Thyroid gland (tissue), 4 donors: ENCODE data around the gene PNKD. TPM values are rescaled to one million over a fixed set of nuclear protein-coding genes. Genes with fewer than 3 reads are reported as not detected.

Source experiments
- DNase-seq, 2 donors: peaks; one replicate each; pipeline ENCODE4 v3.0.0-alpha.2; 2019
- H3K27ac ChIP-seq, 3 donors: fragments of 200-600 bp; sonication (generic); 1 replicate in 2 of 3; 2 replicates in 1 of 3; pipeline ENCODE4 v1.5.1; 2016 to 2019; ENCODE audit warnings: mild to moderate bottlenecking in 1 of 3, moderate library complexity in 1 of 3
- H3K27me3 ChIP-seq: fragments of 200-600 bp; sonication (generic); one replicate; pipeline ENCODE4 v1.5.1; 2019
- H3K36me3 ChIP-seq, 2 donors: fragments of 200-600 bp; sonication (generic); one replicate each; pipeline ENCODE4 v1.5.1; 2016 to 2019
- H3K4me1 ChIP-seq, 2 donors: fragments of 200-600 bp; sonication (generic); one replicate each; pipeline ENCODE4 v1.5.1; 2017 to 2019
- H3K4me3 ChIP-seq, 3 donors: fragments of 200-600 bp; sonication (generic); replicated peaks in 1 of 3; 1 replicate in 2 of 3; 2 replicates in 1 of 3; pipeline ENCODE4 v1.5.1; 2016; ENCODE audit warnings: mild to moderate bottlenecking in 1 of 3
- H3K9me3 ChIP-seq: fragments of 200-600 bp; sonication (generic); one replicate; pipeline ENCODE4 v1.5.1; 2017
- POLR2A ChIP-seq, 2 donors: fragments of 450-650 bp; IDR thresholded peaks; one replicate each; pipeline ENCODE4 v1.6.1; 2017; ENCODE audit warnings: antibody characterized with exemption in 2 of 2, mild to moderate bottlenecking in 2 of 2, moderate library complexity in 1 of 2
- WGBS, 2 donors: methylation state at CpG; one replicate each; pipeline ENCODE4 v1.1.5; 2017; 5-methylcytosine and 5-hydroxymethylcytosine counted together
- intact Hi-C: fragments of 100-400 bp; cut with DNase I; formaldehyde crosslinking; loops from one replicate; pipeline ENCODE4 v1.15.1; 2023
- total RNA-seq, 4 donors: library from RNA; depleted of rRNA; stranded (reverse); fragments of >200 nt; gene quantifications; one replicate each; pipeline ENCODE4 v1.2.3, GENCODE V29; 2016
- TF ChIP-seq, protein P1 (sequence below), 6 experiments: fragments of 200-600 bp in 3 of 6; fragments of 450-650 bp in 3 of 6; sonication (generic) in 3 of 6; IDR thresholded peaks; one replicate each; pipeline ENCODE4 v1.5.1; 2016 to 2019; ENCODE audit warnings: antibody characterized with exemption in 6 of 6, mild to moderate bottlenecking in 2 of 6, inconsistent platforms in 1 of 6, moderate library complexity in 1 of 6

PNKD gene
- total RNA-seq, 4 donors from 2014 or later, result 57.0 to 110 (median 81.8) TPM

DNA sequence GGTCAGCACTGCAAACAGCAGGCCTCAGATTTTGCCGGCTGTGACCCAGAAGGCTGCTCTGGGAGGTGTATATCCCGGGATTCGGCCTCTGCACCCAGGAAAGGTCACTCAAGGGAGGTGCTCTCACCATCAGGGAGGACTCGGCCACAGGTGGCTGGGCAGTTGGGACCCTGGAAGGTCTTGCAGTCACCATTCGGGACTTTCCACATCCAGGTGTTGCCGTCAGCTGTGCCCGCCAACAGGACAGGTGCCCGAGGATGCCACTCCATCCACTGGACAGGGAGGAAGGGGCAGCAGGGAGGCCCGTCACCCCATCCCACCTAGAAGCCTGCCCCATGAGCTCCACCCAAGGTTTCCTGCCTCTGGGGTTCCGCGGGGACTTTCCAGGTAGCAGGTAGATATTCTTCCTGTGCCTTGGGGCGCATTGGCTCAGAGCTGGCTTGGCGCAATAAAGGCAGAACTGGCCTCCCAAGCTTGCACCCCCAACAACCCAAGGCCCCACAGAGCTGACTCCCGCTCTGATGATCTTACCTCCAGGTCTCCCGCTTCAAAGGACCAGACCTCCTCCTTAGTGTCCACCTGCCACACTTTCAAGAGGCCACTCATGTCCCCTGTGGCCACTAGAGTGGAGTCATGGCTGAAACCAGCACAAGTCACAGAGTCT, 3.9 kb upstream of the PNKD start:
- intact Hi-C loops, result loop anchor here (10.0 kb wide), 2 partner anchors 52 to 298 kb away; partner anchors contain the start of genes ARPC2, CNOT9 and USP37
- no peak for DNase-seq
- Histone ChIP-seq H3K27ac (no peak overlapping the region), H3K9me3 (no peaks in the 10 kb centered on the region), H3K4me1 (peaks cover 13 to 17% of the 10 kb centered on the region in 2 donors), H3K36me3 (peaks cover 34 to 35% of the 10 kb centered on the region in 2 donors), H3K4me3 (no peak overlapping the region), H3K27me3 (no peaks in the 10 kb centered on the region)
- no peak for TF ChIP-seq POLR2A (IDR thresholded peaks at IDR 0.05)
- TF ChIP-seq, protein P1, sequence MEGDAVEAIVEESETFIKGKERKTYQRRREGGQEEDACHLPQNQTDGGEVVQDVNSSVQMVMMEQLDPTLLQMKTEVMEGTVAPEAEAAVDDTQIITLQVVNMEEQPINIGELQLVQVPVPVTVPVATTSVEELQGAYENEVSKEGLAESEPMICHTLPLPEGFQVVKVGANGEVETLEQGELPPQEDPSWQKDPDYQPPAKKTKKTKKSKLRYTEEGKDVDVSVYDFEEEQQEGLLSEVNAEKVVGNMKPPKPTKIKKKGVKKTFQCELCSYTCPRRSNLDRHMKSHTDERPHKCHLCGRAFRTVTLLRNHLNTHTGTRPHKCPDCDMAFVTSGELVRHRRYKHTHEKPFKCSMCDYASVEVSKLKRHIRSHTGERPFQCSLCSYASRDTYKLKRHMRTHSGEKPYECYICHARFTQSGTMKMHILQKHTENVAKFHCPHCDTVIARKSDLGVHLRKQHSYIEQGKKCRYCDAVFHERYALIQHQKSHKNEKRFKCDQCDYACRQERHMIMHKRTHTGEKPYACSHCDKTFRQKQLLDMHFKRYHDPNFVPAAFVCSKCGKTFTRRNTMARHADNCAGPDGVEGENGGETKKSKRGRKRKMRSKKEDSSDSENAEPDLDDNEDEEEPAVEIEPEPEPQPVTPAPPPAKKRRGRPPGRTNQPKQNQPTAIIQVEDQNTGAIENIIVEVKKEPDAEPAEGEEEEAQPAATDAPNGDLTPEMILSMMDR (IDR thresholded peaks at IDR 0.05), result no peak
- 96 to 98% methylated on average over 8 to 13 of the region's 15 CpGs for WGBS, 2 donors

DNA sequence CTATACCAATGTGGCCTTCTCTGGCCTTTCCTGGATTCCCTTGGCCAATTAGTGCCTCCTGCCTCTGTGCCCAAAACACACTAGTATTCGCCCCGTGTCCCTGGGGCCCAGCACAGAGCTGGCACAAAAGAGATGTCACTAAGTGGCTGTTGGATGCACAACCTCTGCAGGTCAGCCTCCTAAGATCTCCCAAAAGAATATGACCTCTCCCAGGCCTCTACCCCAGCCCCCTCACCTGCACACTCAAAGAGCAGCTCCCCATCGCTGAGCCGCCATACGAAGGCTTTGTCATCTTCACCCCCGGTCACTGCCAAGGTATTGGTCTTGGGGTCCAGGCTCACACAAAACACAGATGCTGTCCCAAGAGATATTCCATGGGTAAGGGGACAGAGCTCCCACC, 3.1 kb upstream of the PNKD start:
- peaks cover 22 to 24% of the 10 kb centered on the region in 2 donors for H3K4me1 ChIP-seq
- TF ChIP-seq, protein P1 (IDR thresholded peaks at IDR 0.05), result no peak
- no peak for TF ChIP-seq POLR2A (IDR thresholded peaks at IDR 0.05)
- intact Hi-C loops, result loop anchor here (10.0 kb wide), 2 partner anchors 52 to 298 kb away; partner anchors contain the start of genes ARPC2, CNOT9 and USP37
- no peak for DNase-seq
- H3K27ac ChIP-seq, result no peak overlapping the region
- H3K4me3 ChIP-seq, result no peak overlapping the region
- no peaks in the 10 kb centered on the region for H3K27me3 ChIP-seq
- peaks cover 34 to 35% of the 10 kb centered on the region in 2 donors for H3K36me3 ChIP-seq
- no peaks in the 10 kb centered on the region for H3K9me3 ChIP-seq
- 96% methylated on average over 6 of the region's 6 CpGs for WGBS, 2 donors

DNA sequence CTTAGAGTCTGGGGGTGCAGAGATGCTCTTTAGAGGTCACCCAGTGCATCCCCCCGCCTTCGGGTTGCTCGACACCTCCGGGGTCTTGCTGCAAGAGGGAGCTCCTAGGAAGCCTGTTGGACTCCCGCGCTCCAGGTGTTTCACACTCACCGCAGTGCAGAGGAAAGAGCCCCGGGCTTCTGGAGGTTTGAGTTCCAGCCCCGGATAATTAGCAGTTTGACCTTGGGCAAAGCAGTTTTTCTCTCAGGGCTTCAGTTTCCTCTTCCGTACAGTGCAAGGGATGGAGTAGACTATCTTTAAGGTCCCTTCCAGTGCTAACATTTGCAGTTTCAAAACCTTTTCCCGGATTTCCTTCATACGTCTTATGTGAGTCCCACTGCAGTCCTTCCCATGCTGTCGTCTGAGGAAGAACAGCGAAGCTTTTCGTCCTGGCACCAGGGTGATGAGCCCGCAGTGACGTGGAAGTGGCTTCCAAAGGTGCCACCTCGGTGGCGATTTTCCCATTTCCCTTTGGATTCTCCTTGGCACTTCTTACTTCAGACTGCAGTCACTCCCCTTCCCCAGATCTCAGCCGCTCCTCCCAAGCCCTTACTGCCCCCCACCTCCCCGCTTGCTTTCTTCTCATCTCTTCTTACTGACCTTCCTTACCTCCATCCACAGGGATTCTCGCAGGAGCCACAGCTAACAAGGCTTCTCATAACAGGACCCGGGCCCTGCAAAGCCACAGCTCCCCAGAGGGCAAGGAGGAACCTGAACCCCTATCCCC, 585 bp downstream of the PNKD start:
- peak overlapping the region; percentile 55 to 84 (median 83) for H3K27ac ChIP-seq
- H3K4me3 ChIP-seq, result peak overlapping the region; percentile 27 to 88 (median 85)
- intact Hi-C loops, result loop anchor here (5.0 kb wide), 1 partner anchor 131 kb away; no protein-coding TSS in a partner anchor
- peaks cover 32 to 46% of the 10 kb centered on the region in 2 donors for H3K4me1 ChIP-seq
- TF ChIP-seq, protein P1 (IDR thresholded peaks at IDR 0.05), result no peak
- TF ChIP-seq POLR2A (IDR thresholded peaks at IDR 0.05), result no peak
- WGBS, 2 donors, result 3% methylated on average over 23 of the region's 23 CpGs
- no peaks in the 10 kb centered on the region for H3K9me3 ChIP-seq
- no peaks in the 10 kb centered on the region for H3K27me3 ChIP-seq
- no peak for DNase-seq
- H3K36me3 ChIP-seq, result peaks cover 32 to 38% of the 10 kb centered on the region in 2 donors

DNA sequence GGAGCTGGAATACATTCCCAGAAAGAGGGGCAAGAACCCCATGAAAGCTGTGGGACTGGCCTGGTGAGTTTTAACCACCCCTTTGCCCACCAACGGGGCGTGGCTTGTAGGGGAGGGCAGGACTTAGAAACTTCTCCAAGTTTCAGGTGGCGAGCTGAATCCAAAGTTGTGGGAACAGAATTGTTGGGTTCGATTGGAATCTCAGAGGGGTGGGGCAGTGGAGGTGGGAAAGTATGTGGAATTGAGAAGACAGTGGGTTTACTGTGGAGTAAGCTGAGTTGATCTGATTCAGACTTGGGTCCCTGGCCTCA, 1.1 kb downstream of the PNKD start:
- Histone ChIP-seq H3K4me1 (peaks cover 32 to 46% of the 10 kb centered on the region in 2 donors), H3K27ac (peak overlapping the region; percentile 55 to 84 (median 83)), H3K9me3 (no peaks in the 10 kb centered on the region), H3K4me3 (peak overlapping the region in 1 of 3 donors; percentile 88), H3K27me3 (no peaks in the 10 kb centered on the region), H3K36me3 (peaks cover 32 to 40% of the 10 kb centered on the region in 2 donors)
- WGBS, 2 donors, result 44 to 52% methylated on average over 4 of the region's 4 CpGs
- intact Hi-C loops, result loop anchor here (5.0 kb wide), 1 partner anchor 131 kb away; no protein-coding TSS in a partner anchor
- DNase-seq, result peak; percentile 43 to 55
- TF ChIP-seq, protein P1 (IDR thresholded peaks at IDR 0.05), result no peak
- no peak for TF ChIP-seq POLR2A (IDR thresholded peaks at IDR 0.05)
